B cell (primary cell): ENCODE results near the gene RTTN.

Experiments used
- EZH2 ChIP-seq: IDR thresholded peaks from 2 replicates; pipeline ENCODE4 v1.6.1; 2012; ENCODE audit warnings: borderline replicate concordance, low read depth, mild to moderate bottlenecking, moderate library complexity, low read length; ENCODE audit not compliant: insufficient read depth, poor library complexity, severe bottlenecking
- TF ChIP-seq, protein P1 (sequence below): fragments of 200-600 bp; IDR thresholded peaks from one replicate; pipeline ENCODE4 v1.8.0; 2022; ENCODE audit warnings: antibody characterized with exemption, mild to moderate bottlenecking

GRCh38 chr18:70151614-70152013 is 53.9 kb downstream of the RTTN start:
- no peak for TF ChIP-seq EZH2
- TF ChIP-seq, protein P1, sequence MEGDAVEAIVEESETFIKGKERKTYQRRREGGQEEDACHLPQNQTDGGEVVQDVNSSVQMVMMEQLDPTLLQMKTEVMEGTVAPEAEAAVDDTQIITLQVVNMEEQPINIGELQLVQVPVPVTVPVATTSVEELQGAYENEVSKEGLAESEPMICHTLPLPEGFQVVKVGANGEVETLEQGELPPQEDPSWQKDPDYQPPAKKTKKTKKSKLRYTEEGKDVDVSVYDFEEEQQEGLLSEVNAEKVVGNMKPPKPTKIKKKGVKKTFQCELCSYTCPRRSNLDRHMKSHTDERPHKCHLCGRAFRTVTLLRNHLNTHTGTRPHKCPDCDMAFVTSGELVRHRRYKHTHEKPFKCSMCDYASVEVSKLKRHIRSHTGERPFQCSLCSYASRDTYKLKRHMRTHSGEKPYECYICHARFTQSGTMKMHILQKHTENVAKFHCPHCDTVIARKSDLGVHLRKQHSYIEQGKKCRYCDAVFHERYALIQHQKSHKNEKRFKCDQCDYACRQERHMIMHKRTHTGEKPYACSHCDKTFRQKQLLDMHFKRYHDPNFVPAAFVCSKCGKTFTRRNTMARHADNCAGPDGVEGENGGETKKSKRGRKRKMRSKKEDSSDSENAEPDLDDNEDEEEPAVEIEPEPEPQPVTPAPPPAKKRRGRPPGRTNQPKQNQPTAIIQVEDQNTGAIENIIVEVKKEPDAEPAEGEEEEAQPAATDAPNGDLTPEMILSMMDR = no peak
